B cell (primary cell): ENCODE measurements around the gene SPOCD1. TPM values are rescaled to one million over a fixed set of nuclear protein-coding genes. Genes with fewer than 3 reads are reported as not detected.

ENCODE experiments used
- ATAC-seq: fragments of 200-7000 bp; cut with Tn5 transposase; one replicate; pipeline ENCODE4 v1.10.0; 2021; ENCODE audit warnings: low read depth, mild to moderate bottlenecking, moderate number of reproducible peaks, moderate library complexity
- CTCF ChIA-PET: fragments of 350-600 bp; sonication (Branson Sonifier 250); formaldehyde crosslinking; loops from one replicate; lab custom pipeline; 2021; ENCODE audit warnings: antibody characterized with exemption, inconsistent platforms; lab: Charles Lee
- POLR2A ChIA-PET: fragments of 350-600 bp; sonication (Branson Sonifier 250); formaldehyde crosslinking; loops from one replicate; lab custom pipeline; 2021; ENCODE audit warnings: antibody characterized with exemption; lab: Charles Lee
- DNase-seq: peaks from one replicate; pipeline ENCODE4 v3.0.0; 2013
- H2AFZ ChIP-seq: 2 replicates; pipeline ENCODE4 v1.6.1; 2012; ENCODE audit warnings: mild to moderate bottlenecking, low read depth, low read length; ENCODE audit not compliant: insufficient read depth, poor library complexity, severe bottlenecking
- H3K27ac ChIP-seq, 2 donors: 1 replicate in 1 of 2; 2 replicates in 1 of 2; pipeline ENCODE4 v1.5.1; 2012 to 2013; ENCODE audit warnings: low read length in 2 of 2, mild to moderate bottlenecking in 2 of 2, moderate library complexity in 1 of 2
- H3K27me3 ChIP-seq, 4 experiments: fragments of 200-600 bp in 1 of 4; sonication (generic) in 1 of 4; replicated peaks in 1 of 4; 1 replicate in 2 of 4; 2 replicates in 2 of 4; pipeline versions ENCODE4 v1.6.1 to v1.7.0; 2013 to 2016; ENCODE audit warnings: low read length in 3 of 4, mild to moderate bottlenecking in 2 of 4, mixed read lengths in 1 of 4, moderate library complexity in 1 of 4; ENCODE audit not compliant: insufficient read depth in 4 of 4, control insufficient read depth in 3 of 4; ENCODE audit errors: control extremely low read depth in 1 of 4
- H3K36me3 ChIP-seq, 2 experiments: replicated peaks in 1 of 2; 1 replicate in 1 of 2; 2 replicates in 1 of 2; pipeline versions ENCODE4 v1.6.1 to v1.7.1; 2013; ENCODE audit warnings: low read length in 1 of 2; ENCODE audit not compliant: insufficient read depth in 2 of 2, control insufficient read depth in 1 of 2; ENCODE audit errors: control extremely low read depth in 1 of 2, extremely low read depth in 1 of 2
- H3K4me1 ChIP-seq, 2 donors: fragments of 200-600 bp in 1 of 2; sonication (generic) in 1 of 2; 1 replicate in 1 of 2; 2 replicates in 1 of 2; pipeline versions ENCODE4 v1.5.1 to v1.6.1; 2013 to 2017; ENCODE audit warnings: low read length in 2 of 2; ENCODE audit not compliant: control insufficient read depth in 2 of 2, insufficient read depth in 2 of 2
- H3K4me2 ChIP-seq: replicated peaks from 2 replicates; pipeline ENCODE3; 2012; ENCODE audit warnings: mild to moderate bottlenecking, low read depth, low read length; ENCODE audit not compliant: poor library complexity, severe bottlenecking
- H3K4me3 ChIP-seq, 5 experiments: fragments of 200-600 bp in 1 of 5; sonication (generic) in 1 of 5; 1 replicate in 3 of 5; 2 replicates in 2 of 5; pipeline versions ENCODE4 v1.5.1 to v1.7.0; 2011 to 2016; ENCODE audit warnings: low read length in 4 of 5, mild to moderate bottlenecking in 4 of 5, low read depth in 2 of 5, control low read depth in 1 of 5, moderate library complexity in 1 of 5; ENCODE audit not compliant: insufficient read depth in 1 of 5; ENCODE audit errors: control extremely low read depth in 1 of 5, extremely low read depth in 1 of 5
- H3K79me2 ChIP-seq: fragments of 200-600 bp; sonication (generic); one replicate; pipeline ENCODE4 v1.6.0; 2016; ENCODE audit warnings: low read length; ENCODE audit not compliant: control insufficient read depth, insufficient read depth
- H3K9ac ChIP-seq: fragments of 200-600 bp; sonication (generic); 2 replicates; pipeline ENCODE4 v1.6.1; 2017; ENCODE audit warnings: mild to moderate bottlenecking, low read length, moderate library complexity
- H3K9me3 ChIP-seq, 3 donors: one replicate each; pipeline versions ENCODE4 v1.6.1 to v1.7.1; 2013; ENCODE audit warnings: low read length in 2 of 3; ENCODE audit not compliant: control insufficient read depth in 2 of 3, insufficient read depth in 1 of 3; ENCODE audit errors: control extremely low read depth in 1 of 3
- H4K20me1 ChIP-seq: 2 replicates; pipeline ENCODE4 v1.6.0; 2012; ENCODE audit warnings: mild to moderate bottlenecking, low read length; ENCODE audit not compliant: insufficient read depth, control insufficient read depth, poor library complexity, severe bottlenecking
- H3K27ac Mint-ChIP-seq: one replicate; pipeline ENCODE4 v1.8.0; 2021; ENCODE audit warnings: mixed read lengths
- H3K27me3 Mint-ChIP-seq: one replicate; pipeline ENCODE4 v1.8.0; 2021; ENCODE audit warnings: mixed read lengths
- H3K4me1 Mint-ChIP-seq: one replicate; pipeline ENCODE4 v1.8.0; 2021; ENCODE audit warnings: mixed read lengths
- H3K4me3 Mint-ChIP-seq: one replicate; pipeline ENCODE4 v1.8.0; 2021; ENCODE audit warnings: mixed read lengths
- H3K9me3 Mint-ChIP-seq: one replicate; pipeline ENCODE4 v1.8.0; 2022; ENCODE audit warnings: mixed read lengths; ENCODE audit not compliant: insufficient read depth
- CTCF ChIP-seq: fragments of 200-600 bp; IDR thresholded peaks from one replicate; pipeline ENCODE4 v1.8.0; 2022; ENCODE audit warnings: antibody characterized with exemption, mild to moderate bottlenecking
- EZH2 ChIP-seq: IDR thresholded peaks from 2 replicates; pipeline ENCODE4 v1.6.1; 2012; ENCODE audit warnings: borderline replicate concordance, low read depth, mild to moderate bottlenecking, moderate library complexity, low read length; ENCODE audit not compliant: insufficient read depth, poor library complexity, severe bottlenecking
- WGBS: methylation state at CpG from one replicate; pipeline ENCODE4 v1.1.5; 2013; ENCODE audit warnings: missing lambda C conversion rate; ENCODE audit not compliant: insufficient coverage; 5-methylcytosine and 5-hydroxymethylcytosine counted together
- intact Hi-C: fragments of 100-400 bp; cut with micrococcal nuclease; formaldehyde crosslinking; loops from one replicate; pipeline ENCODE4 v1.10.0; 2022
- polyA plus RNA-seq: library from polyadenylated mRNA; depleted of rRNA; stranded (reverse); fragments of >200 nt; gene quantifications from 2 replicates; pipeline ENCODE4 v1.2.3, GENCODE V29; 2012
- total RNA-seq, 2 donors: library from RNA; stranded (reverse); fragments of 120-200 nt in 1 of 2; gene quantifications; 1 replicate in 1 of 2; 2 replicates in 1 of 2; pipeline versions ENCODE4 v1.2.3 to v1.2.4, GENCODE V29; 2013 to 2022

SPOCD1 gene
- total and polyA plus RNA-seq, 2 donors (not counting 1 experiment from before 2014, with no cell fraction given): not detected

- peaks cover 3% of the 10 kb centered on the region for H3K4me1 Mint-ChIP-seq
- ATAC-seq: no peak
Observed at GRCh38 chr1:31859719-31860118, 43.9 kb upstream of the SPOCD1 start.

GRCh38 chr1:31859044-31859443, 43.2 kb upstream of the SPOCD1 start:
- WGBS: no CpG with 5 or more reads among the region's 3 CpGs

More at GRCh38 chr1:31859719-31860118, 43.9 kb upstream of the SPOCD1 start:
- Histone ChIP-seq H3K4me2 (no peak overlapping the region), H3K9me3 (no peaks in the 10 kb centered on the region), H3K4me3 (no peak overlapping the region), H3K27me3 (no peaks in the 10 kb centered on the region), H4K20me1 (no peaks in the 10 kb centered on the region), H3K36me3 (no peaks in the 10 kb centered on the region), H2AFZ (no peak overlapping the region), H3K79me2 (no peaks in the 10 kb centered on the region), H3K27ac (no peak overlapping the region), H3K4me1 (no peaks in the 10 kb centered on the region), H3K9ac (no peak overlapping the region)
- no peak overlapping the region for H3K27ac Mint-ChIP-seq
- no peak overlapping the region for H3K4me3 Mint-ChIP-seq
- CTCF ChIA-PET: interaction anchor here (0.5 to 3.2 kb wide), 2 partner anchors 36 to 105 kb away, joined by 4 to 26 read pairs; no protein-coding TSS in a partner anchor
- POLR2A ChIA-PET: interaction anchor here (0.7 kb wide), 1 partner anchor 132 kb away, joined by 12 read pairs; no protein-coding TSS in a partner anchor
- DNase-seq: no peak
- WGBS: 100% methylated on average over 2 of the region's 2 CpGs
- no peak for TF ChIP-seq EZH2
- no peak for TF ChIP-seq CTCF
- H3K27me3 Mint-ChIP-seq: no peaks in the 10 kb centered on the region
- H3K9me3 Mint-ChIP-seq: no peaks in the 10 kb centered on the region
- intact Hi-C loops: no loop called here

More at GRCh38 chr1:31859044-31859443, 43.2 kb upstream of the SPOCD1 start:
- ATAC-seq: no peak
- H3K4me2 ChIP-seq: no peak overlapping the region
- no peaks in the 10 kb centered on the region for H3K4me1 ChIP-seq
- ChIA-PET POLR2A (no interaction called here), CTCF (interaction anchor here (3.2 kb wide), 1 partner anchor 106 kb away, joined by 26 read pairs; no protein-coding TSS in a partner anchor)
- no peaks in the 10 kb centered on the region for H4K20me1 ChIP-seq
- H3K9me3 ChIP-seq: no peaks in the 10 kb centered on the region
- no peak overlapping the region for H2AFZ ChIP-seq
- H3K4me3 ChIP-seq: no peak overlapping the region
- Mint-ChIP-seq H3K4me3 (no peak overlapping the region), H3K9me3 (no peaks in the 10 kb centered on the region), H3K27ac (no peak overlapping the region), H3K4me1 (peaks cover 3% of the 10 kb centered on the region), H3K27me3 (no peaks in the 10 kb centered on the region)
- TF ChIP-seq EZH2 (no peak), CTCF (no peak)
- H3K27me3 ChIP-seq: no peaks in the 10 kb centered on the region
- no peak overlapping the region for H3K9ac ChIP-seq
- intact Hi-C loops: no loop called here
- DNase-seq: no peak
- H3K36me3 ChIP-seq: no peaks in the 10 kb centered on the region
- no peaks in the 10 kb centered on the region for H3K79me2 ChIP-seq
- no peak overlapping the region for H3K27ac ChIP-seq
